Left lobe of liver (tissue), 2 donors: Measurements from ENCODE around the gene WDR73. TPM values are rescaled to one million over a fixed set of nuclear protein-coding genes. Genes with fewer than 3 reads are reported as not detected.
"Not testable (repeated sequence)": the region's sequence is repeated elsewhere in the genome, so short reads cannot be mapped to it uniquely, and the experiment has no call there.

Experiments
- ATAC-seq: fragments of 200-7000 bp; cut with Tn5 transposase; one replicate; pipeline ENCODE4 v1.9.1; 2020; ENCODE audit warnings: mild to moderate bottlenecking, moderate library complexity
- DNase-seq: peaks from one replicate; pipeline ENCODE4 v3.0.0-alpha.2; 2020; ENCODE audit warnings: low spot score
- total RNA-seq: library from RNA; stranded (reverse); gene quantifications from one replicate; pipeline ENCODE4 v1.2.1, GENCODE V29; 2021
- donor health status: DM: no; HTN: no; CAD: no; lungs with moderate emphysema.
- donor health status: DM: no; HTN: yes; CAD: no.

WDR73 gene
- total RNA-seq, 1 donor from 2014 or later = 9.5 TPM

- DNase-seq (peak; percentile 77), ATAC-seq (peak; percentile 68)
Measured at GRCh38 chr15:84658080-84658787, 4.2 kb upstream of the WDR73 start, which contains the start of gene NMB. Gene NMB, minus strand, starts transcription at chr15:84658199. Its CDS starts 47 bp downstream, at chr15:84658152.

GRCh38 chr15:84657748-84658079 lies 3.6 kb upstream of the WDR73 start:
- no peak for ATAC-seq
- DNase-seq = no peak

- DNase-seq (no peak), ATAC-seq (no peak)
Measured at GRCh38 chr15:84656972-84657371, 2.9 kb upstream of the WDR73 start.

GRCh38 chr15:84654689-84655453 lies 788 bp upstream of the WDR73 start:
- ATAC-seq = peak; percentile 75
- DNase-seq = peak; percentile 90

- ATAC-seq (no peak), DNase-seq (no peak)
Measured at GRCh38 chr15:84653584-84653909, 536 bp downstream of the WDR73 start.

GRCh38 chr15:84649706-84650105 lies 4.4 kb downstream of the WDR73 start:
- no peak for ATAC-seq
- no peak for DNase-seq

GRCh38 chr15:84648539-84648938 lies 5.5 kb downstream of the WDR73 start:
- peak; percentile 71 for ATAC-seq
- DNase-seq = no peak

- DNase-seq (no peak), ATAC-seq (no peak)
Measured at GRCh38 chr15:84647726-84648125, 6.4 kb downstream of the WDR73 start.

GRCh38 chr15:84645997-84646396 lies 8.1 kb downstream of the WDR73 start:
- DNase-seq (no peak), ATAC-seq (no peak)

- DNase-seq = no peak
- ATAC-seq = no peak
Measured at GRCh38 chr15:84645496-84645895, 8.6 kb downstream of the WDR73 start.

GRCh38 chr15:84643838-84644237 lies 10.2 kb downstream of the WDR73 start:
- ATAC-seq (no peak), DNase-seq (no peak)

GRCh38 chr15:84642640-84643039 lies 11.4 kb downstream of the WDR73 start:
- not testable (repeated sequence) for DNase-seq, ATAC-seq

- not testable (repeated sequence) for ATAC-seq, DNase-seq
Measured at GRCh38 chr15:84641871-84642270, 12.2 kb downstream of the WDR73 start.

GRCh38 chr15:84638103-84638502 lies 16.0 kb downstream of the WDR73 start:
- ATAC-seq = peak; percentile 39

GRCh38 chr15:84634228-84634837 lies 19.8 kb downstream of the WDR73 start:
- ATAC-seq (no peak), DNase-seq (no peak)

More at GRCh38 chr15:84638103-84638502, 16.0 kb downstream of the WDR73 start:
- DNase-seq = no peak

GRCh38 chr15:84633311-84634227 lies 20.5 kb downstream of the WDR73 start:
- DNase-seq (peak; percentile 79), ATAC-seq (peak; percentile 77)

GRCh38 chr15:84631706-84632272 lies 22.3 kb downstream of the WDR73 start:
- no peak for DNase-seq

GRCh38 chr15:84629033-84629432 lies 25.1 kb downstream of the WDR73 start:
- ATAC-seq (no peak), DNase-seq (no peak)

More at GRCh38 chr15:84631706-84632272, 22.3 kb downstream of the WDR73 start:
- ATAC-seq = no peak

- ATAC-seq (no peak), DNase-seq (no peak)
Measured at GRCh38 chr15:84625123-84625522, 29.0 kb downstream of the WDR73 start.

GRCh38 chr15:84624359-84624758 lies 29.7 kb downstream of the WDR73 start:
- no peak for ATAC-seq
- DNase-seq = no peak
